Mesenchymal stem cell (in vitro differentiated cells and primary cell): ENCODE data around the gene UXS1.

Source experiments
- DNase-seq: peaks from one replicate; pipeline ENCODE4 v3.0.0-alpha.2; 2013
- H2AFZ ChIP-seq: one replicate; pipeline ENCODE4 v1.6.1; 2013; ENCODE audit warnings: low read depth, mild to moderate bottlenecking, control low read depth, inconsistent platforms, low read length, moderate library complexity
- H2AK5ac ChIP-seq: 2 replicates; pipeline ENCODE4 v1.6.1; 2013; ENCODE audit warnings: low read length, moderate library complexity, mild to moderate bottlenecking, inconsistent platforms; ENCODE audit not compliant: severe bottlenecking
- H2BK120ac ChIP-seq: one replicate; pipeline ENCODE4 v1.6.1; 2013; ENCODE audit warnings: low read depth, mild to moderate bottlenecking, inconsistent platforms, low read length, moderate library complexity
- H2BK12ac ChIP-seq, 2 experiments: one replicate each; pipeline ENCODE4 v1.6.1; 2013; ENCODE audit warnings: inconsistent platforms in 2 of 2, low read length in 2 of 2, mild to moderate bottlenecking in 2 of 2, moderate library complexity in 2 of 2, control low read depth in 1 of 2
- H2BK15ac ChIP-seq: one replicate; pipeline ENCODE4 v1.6.1; 2013; ENCODE audit warnings: mild to moderate bottlenecking, low read depth, inconsistent platforms; ENCODE audit not compliant: poor library complexity, severe bottlenecking
- H2BK5ac ChIP-seq: 2 replicates; pipeline ENCODE4 v1.6.1; 2013; ENCODE audit warnings: low read depth, mild to moderate bottlenecking, low read length, control low read depth, inconsistent platforms; ENCODE audit not compliant: poor library complexity, severe bottlenecking
- H3K14ac ChIP-seq, 2 experiments: one replicate each; pipeline ENCODE4 v1.6.1; 2013; ENCODE audit warnings: inconsistent platforms in 2 of 2, low read length in 2 of 2, control low read depth in 1 of 2, mild to moderate bottlenecking in 1 of 2, moderate library complexity in 1 of 2
- H3K18ac ChIP-seq, 2 experiments: one replicate each; pipeline ENCODE4 v1.6.1; 2013; ENCODE audit warnings: inconsistent platforms in 2 of 2, low read length in 2 of 2, control low read depth in 1 of 2, low read depth in 1 of 2, mild to moderate bottlenecking in 1 of 2
- H3K23ac ChIP-seq, 2 experiments: one replicate each; pipeline ENCODE4 v1.6.1; 2013; ENCODE audit warnings: inconsistent platforms in 2 of 2, low read length in 2 of 2, mild to moderate bottlenecking in 2 of 2, moderate library complexity in 2 of 2, control low read depth in 1 of 2
- H3K27ac ChIP-seq: 2 replicates; pipeline ENCODE4 v1.5.1; 2013; ENCODE audit warnings: mild to moderate bottlenecking, moderate library complexity, low read length, control low read depth, inconsistent platforms; ENCODE audit not compliant: poor library complexity, severe bottlenecking
- H3K27me3 ChIP-seq, 2 experiments: 2 replicates each; pipeline versions ENCODE4 v1.6.1 to v1.7.0; 2013; ENCODE audit warnings: low read length in 2 of 2, mild to moderate bottlenecking in 2 of 2, moderate library complexity in 2 of 2, control low read depth in 1 of 2, inconsistent platforms in 1 of 2; ENCODE audit not compliant: control insufficient read depth in 1 of 2, insufficient read depth in 1 of 2
- H3K36me3 ChIP-seq, 2 experiments: 2 replicates each; pipeline versions ENCODE4 v1.6.1 to v1.7.0; 2013; ENCODE audit warnings: low read length in 2 of 2, control low read depth in 1 of 2, inconsistent platforms in 1 of 2, low read depth in 1 of 2, mild to moderate bottlenecking in 1 of 2; ENCODE audit not compliant: insufficient read depth in 2 of 2, control insufficient read depth in 1 of 2
- H3K4ac ChIP-seq, 2 experiments: one replicate each; pipeline ENCODE4 v1.6.1; 2013; ENCODE audit warnings: inconsistent platforms in 2 of 2, low read length in 2 of 2, mild to moderate bottlenecking in 2 of 2, moderate library complexity in 2 of 2, control low read depth in 1 of 2, low read depth in 1 of 2
- H3K4me1 ChIP-seq: 2 replicates; pipeline ENCODE4 v1.6.1; 2013; ENCODE audit warnings: low read depth, low read length, control low read depth; ENCODE audit not compliant: control insufficient read depth, insufficient read depth
- H3K4me2 ChIP-seq: 2 replicates; pipeline ENCODE4 v1.6.1; 2013; ENCODE audit warnings: low read length, mild to moderate bottlenecking, inconsistent platforms; ENCODE audit not compliant: poor library complexity, severe bottlenecking
- H3K4me3 ChIP-seq, 2 experiments: 2 replicates each; pipeline versions ENCODE4 v1.5.1 to v1.7.0; 2013; ENCODE audit warnings: low read length in 2 of 2, mild to moderate bottlenecking in 2 of 2, control low read depth in 1 of 2, low read depth in 1 of 2; ENCODE audit not compliant: insufficient read depth in 1 of 2
- H3K79me1 ChIP-seq: replicated peaks from 2 replicates; pipeline ENCODE4 v1.6.1; 2013; ENCODE audit warnings: mild to moderate bottlenecking, control low read depth, low read length, inconsistent platforms; ENCODE audit not compliant: poor library complexity, severe bottlenecking
- H3K9ac ChIP-seq: 2 replicates; pipeline ENCODE4 v1.7.0; 2013; ENCODE audit warnings: mild to moderate bottlenecking, low read length, moderate library complexity
- H3K9me3 ChIP-seq: 2 replicates; pipeline ENCODE4 v1.7.0; 2013; ENCODE audit warnings: mild to moderate bottlenecking, low read length; ENCODE audit not compliant: control insufficient read depth
- H4K8ac ChIP-seq: one replicate; pipeline ENCODE4 v1.6.1; 2013; ENCODE audit warnings: inconsistent platforms, mild to moderate bottlenecking, low read length, moderate library complexity
- H4K91ac ChIP-seq: one replicate; pipeline ENCODE4 v1.6.1; 2013; ENCODE audit warnings: mild to moderate bottlenecking, low read length, inconsistent platforms
- WGBS: methylation state at CpG from one replicate; pipeline ENCODE4 v1.1.7; 2013; ENCODE audit warnings: mixed read lengths; 5-methylcytosine and 5-hydroxymethylcytosine counted together

The UXS1 gene

GRCh38 chr2:106059416-106060065 lies 134.6 kb downstream of the UXS1 start:
- no peak overlapping the region for H4K8ac ChIP-seq

DNA sequence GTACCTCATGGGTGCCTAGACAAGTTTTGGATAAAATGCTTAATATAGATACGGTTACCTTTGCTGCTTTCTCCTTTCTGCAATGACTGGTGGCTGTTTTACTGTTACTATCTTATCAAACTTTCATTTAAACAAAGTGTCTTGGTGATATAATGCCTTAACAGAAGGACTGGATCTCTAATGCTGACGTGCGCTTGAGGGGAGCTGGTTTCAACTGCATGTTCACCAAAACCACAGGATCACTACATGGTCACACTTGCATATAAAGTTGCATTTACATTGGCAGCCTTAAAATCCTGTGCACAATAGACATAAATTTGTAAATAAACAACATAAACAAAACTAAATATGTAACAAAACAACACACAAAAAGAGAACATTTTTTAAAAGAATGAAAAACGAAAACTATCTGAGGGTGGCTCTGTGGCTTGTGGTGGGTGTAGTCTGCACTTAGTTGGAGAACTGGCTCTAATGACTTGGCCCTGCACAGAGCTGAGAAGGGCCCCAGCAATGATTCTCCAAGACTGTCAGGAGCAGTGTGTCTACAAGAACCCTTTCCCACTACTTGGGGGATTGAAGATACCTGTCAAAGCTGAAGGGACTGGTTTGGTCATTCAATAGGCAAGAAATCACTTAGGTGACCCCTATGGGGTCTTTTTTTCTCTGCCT lies 135.5 kb downstream of the UXS1 start:
- Histone ChIP-seq H3K9me3 (peaks cover 6% of the 10 kb centered on the region), H3K36me3 (no peaks in the 10 kb centered on the region), H4K91ac (no peak overlapping the region), H3K4me1 (peaks cover 6% of the 10 kb centered on the region), H2BK15ac (no peak overlapping the region), H2BK12ac (no peak overlapping the region), H2AK5ac (no peak overlapping the region), H3K23ac (no peak overlapping the region), H2BK5ac (no peak overlapping the region), H3K4me2 (no peak overlapping the region), H3K4me3 (no peak overlapping the region), H3K9ac (no peak overlapping the region), H3K27ac (no peak overlapping the region), H3K18ac (no peak overlapping the region), H3K79me1 (no peaks in the 10 kb centered on the region), H3K27me3 (peaks cover 6 to 34% of the 10 kb centered on the region in 2 experiments), H3K14ac (no peak overlapping the region), H2BK120ac (no peak overlapping the region), H3K4ac (no peak overlapping the region), H2AFZ (no peak overlapping the region), H4K8ac (no peak overlapping the region)
- WGBS: 88% methylated on average over 3 of the region's 4 CpGs
- no peak for DNase-seq

More at GRCh38 chr2:106059416-106060065, 134.6 kb downstream of the UXS1 start:
- Histone ChIP-seq H2BK15ac (no peak overlapping the region), H3K18ac (no peak overlapping the region), H3K36me3 (no peaks in the 10 kb centered on the region), H3K14ac (no peak overlapping the region), H2AFZ (no peak overlapping the region), H4K91ac (no peak overlapping the region), H3K4me3 (no peak overlapping the region), H3K79me1 (no peaks in the 10 kb centered on the region), H3K23ac (no peak overlapping the region), H3K4me2 (no peak overlapping the region), H3K27me3 (peaks cover 12 to 38% of the 10 kb centered on the region in 2 experiments), H3K4me1 (peaks cover 3% of the 10 kb centered on the region), H3K4ac (no peak overlapping the region), H2AK5ac (no peak overlapping the region), H3K9ac (no peak overlapping the region), H2BK5ac (no peak overlapping the region), H2BK120ac (no peak overlapping the region), H2BK12ac (no peak overlapping the region), H3K27ac (no peak overlapping the region), H3K9me3 (peaks cover 6% of the 10 kb centered on the region)
- DNase-seq: no peak
- 95% methylated on average over 4 of the region's 6 CpGs for WGBS

DNA sequence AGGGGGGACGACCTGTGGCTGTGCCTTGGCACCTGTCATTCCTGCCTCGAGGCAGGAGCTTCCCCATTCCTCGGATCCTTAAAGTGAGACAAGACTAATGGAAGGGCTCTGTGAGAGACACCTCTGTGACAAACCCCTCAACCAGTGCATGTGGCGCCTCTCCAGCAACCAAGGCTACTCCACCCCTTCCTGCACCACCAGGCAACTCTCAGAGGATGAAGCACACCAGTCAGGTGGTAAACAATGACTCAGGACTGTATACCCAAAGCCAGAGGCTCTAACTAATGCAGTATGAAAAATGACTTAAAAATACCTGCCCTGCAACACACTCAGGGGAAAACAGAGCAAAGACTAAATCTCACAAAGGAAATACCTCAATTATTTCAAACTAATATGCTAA lies 136.9 kb downstream of the UXS1 start:
- H3K36me3 ChIP-seq: no peaks in the 10 kb centered on the region
- H3K9ac ChIP-seq: no peak overlapping the region
- WGBS: 56% methylated on average over 4 of the region's 4 CpGs
- H3K18ac ChIP-seq: no peak overlapping the region
- peaks cover 9% of the 10 kb centered on the region for H3K4me1 ChIP-seq
- no peak overlapping the region for H2BK120ac ChIP-seq
- H2AK5ac ChIP-seq: no peak overlapping the region
- no peak overlapping the region for H3K14ac ChIP-seq
- peaks cover 6 to 29% of the 10 kb centered on the region in 2 experiments for H3K27me3 ChIP-seq
- no peak overlapping the region for H2AFZ ChIP-seq
- no peak for DNase-seq
- no peak overlapping the region for H3K4me3 ChIP-seq
- H4K91ac ChIP-seq: no peak overlapping the region
- H4K8ac ChIP-seq: no peak overlapping the region
- H2BK5ac ChIP-seq: no peak overlapping the region
- peaks cover 6% of the 10 kb centered on the region for H3K9me3 ChIP-seq
- no peak overlapping the region for H3K23ac ChIP-seq
- H3K4me2 ChIP-seq: no peak overlapping the region
- H3K79me1 ChIP-seq: no peaks in the 10 kb centered on the region
- no peak overlapping the region for H3K4ac ChIP-seq
- no peak overlapping the region for H2BK12ac ChIP-seq
- no peak overlapping the region for H2BK15ac ChIP-seq
- no peak overlapping the region for H3K27ac ChIP-seq

DNA sequence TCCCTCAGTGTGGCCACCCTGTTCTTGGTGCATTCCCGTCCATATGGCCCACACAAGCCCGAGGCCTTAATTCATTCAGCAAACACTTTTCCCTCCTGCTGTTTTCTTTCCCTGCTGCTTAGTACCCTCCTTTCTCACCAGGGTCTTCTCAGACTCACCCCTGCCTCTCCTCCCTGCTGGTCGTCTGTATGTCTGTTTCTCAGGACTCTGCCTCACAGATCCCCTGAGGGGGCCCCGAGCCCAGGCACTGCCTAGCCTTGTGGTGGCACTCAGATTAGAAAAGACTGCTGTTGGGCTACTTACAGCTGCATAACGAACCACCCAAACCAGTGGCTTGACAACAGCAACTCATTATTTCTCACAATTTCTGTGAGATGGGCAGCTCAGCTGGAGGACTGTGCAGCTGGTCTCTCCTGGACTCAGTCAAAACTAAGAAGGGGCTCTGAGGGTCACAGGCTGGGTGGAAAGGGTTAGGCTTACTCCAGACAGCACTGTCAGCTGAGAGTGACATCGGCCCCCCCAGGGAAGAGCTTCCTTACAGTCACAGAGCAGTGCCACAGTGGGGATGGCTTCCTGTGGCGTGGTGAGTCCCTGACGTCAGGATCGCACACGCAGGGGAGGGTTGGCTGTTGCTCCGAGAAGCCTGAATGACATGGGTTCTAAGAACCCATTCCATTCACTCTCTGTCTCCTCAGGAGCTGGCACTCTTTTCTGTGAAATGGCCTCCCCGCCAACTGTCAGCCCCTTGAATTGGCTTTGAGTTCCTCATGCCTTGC lies 139.0 kb downstream of the UXS1 start:
- H3K4me2 ChIP-seq: no peak overlapping the region
- H3K27me3 ChIP-seq: peaks cover 0 to 20% of the 10 kb centered on the region in 2 experiments
- no peak overlapping the region for H2AFZ ChIP-seq
- peaks cover 4% of the 10 kb centered on the region for H3K9me3 ChIP-seq
- H3K4me1 ChIP-seq: peaks cover 9% of the 10 kb centered on the region
- no peaks in the 10 kb centered on the region for H3K79me1 ChIP-seq
- no peak overlapping the region for H3K9ac ChIP-seq
- no peak overlapping the region for H2BK12ac ChIP-seq
- no peak overlapping the region for H3K14ac ChIP-seq
- H4K91ac ChIP-seq: no peak overlapping the region
- no peak for DNase-seq
- WGBS: 70% methylated on average over 12 of the region's 12 CpGs
- no peak overlapping the region for H3K23ac ChIP-seq
- no peak overlapping the region for H2BK5ac ChIP-seq
- H3K36me3 ChIP-seq: no peaks in the 10 kb centered on the region
- H3K4me3 ChIP-seq: no peak overlapping the region
- no peak overlapping the region for H2BK15ac ChIP-seq
- no peak overlapping the region for H2AK5ac ChIP-seq
- H2BK120ac ChIP-seq: no peak overlapping the region
- H3K18ac ChIP-seq: no peak overlapping the region
- H3K27ac ChIP-seq: no peak overlapping the region
- H4K8ac ChIP-seq: no peak overlapping the region
- no peak overlapping the region for H3K4ac ChIP-seq
